UCSD-AML1 (cell line): ENCODE measurements around the gene HOXA10.
A peak's percentile ranks its signal among the peaks of the same experiment; 100 is the strongest.

ENCODE experiments used
- DNase-seq: peaks from one replicate; lab custom pipeline; 2025; ENCODE audit not compliant: unreplicated experiment; lab: John Stamatoyannopoulos, UW

The HOXA10 gene

GRCh38 chr7:27180431-27181420 is 6.6 kb upstream of the HOXA10 start:
- DNase-seq, result no peak

DNA sequence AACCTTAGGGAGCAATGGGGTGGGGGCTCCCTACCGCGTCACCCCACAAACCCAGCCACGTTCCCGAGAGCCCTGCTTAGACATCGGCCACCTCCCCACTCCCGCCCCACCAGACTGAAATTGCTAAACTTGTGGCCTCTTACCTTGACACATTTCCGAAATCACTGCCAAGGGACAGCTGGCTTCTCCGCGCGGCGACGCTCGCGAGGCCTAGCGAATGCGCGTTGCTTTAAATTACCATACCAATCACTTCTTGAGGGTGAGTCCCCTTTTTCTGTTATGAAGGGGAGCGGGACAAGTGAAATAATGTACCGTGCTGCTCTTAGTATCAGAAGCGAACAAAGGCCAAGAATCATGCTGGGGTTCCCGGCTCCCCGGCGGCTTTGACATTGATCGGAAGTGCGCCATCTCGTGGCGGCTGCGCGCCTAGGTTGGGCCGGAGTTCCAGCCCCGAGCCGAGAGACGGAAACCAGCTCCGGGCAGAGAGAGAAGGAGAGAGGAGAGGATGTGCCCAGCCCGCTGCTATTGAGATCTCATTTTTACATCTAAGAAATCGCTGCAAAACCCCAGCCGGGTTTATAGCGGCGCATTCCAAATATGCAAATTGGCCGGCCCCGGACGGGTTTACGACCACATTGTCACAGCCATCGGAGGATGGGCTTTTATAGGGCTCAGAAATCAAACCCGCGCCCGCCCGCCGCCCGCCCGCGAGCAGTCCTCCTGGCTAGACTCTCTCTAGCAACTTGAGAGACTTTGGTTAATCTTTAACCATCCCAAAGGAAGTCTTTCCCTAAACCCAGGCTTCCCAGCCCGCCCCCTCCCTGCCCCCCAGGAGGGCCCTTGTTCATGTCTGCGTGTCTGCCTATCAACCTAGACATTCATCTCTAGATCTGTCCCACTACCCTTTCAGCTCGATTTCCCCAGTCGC is 5.6 kb upstream of the HOXA10 start:
- peak; percentile 71 for DNase-seq

DNA sequence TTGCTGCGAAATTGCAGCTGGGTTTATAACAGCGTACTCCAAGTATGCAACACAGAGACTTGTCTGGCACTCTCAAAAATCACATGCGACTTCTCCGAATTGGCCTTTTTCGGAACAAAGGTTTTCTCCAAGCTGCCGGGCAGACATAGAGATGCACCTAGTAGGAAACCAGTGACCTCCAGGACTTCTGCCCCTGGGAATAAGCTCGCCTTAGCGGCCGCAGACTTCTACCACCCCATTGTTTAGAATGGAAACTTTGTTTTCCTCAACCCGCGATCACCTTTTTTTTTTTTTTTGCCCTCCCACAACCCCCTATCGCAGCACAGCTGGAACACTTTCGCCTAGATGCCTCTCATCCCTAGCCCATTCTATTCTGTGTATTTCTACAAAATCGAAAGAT is 4.9 kb upstream of the HOXA10 start:
- DNase-seq, result no peak

GRCh38 chr7:27178366-27178765 is 4.2 kb upstream of the HOXA10 start:
- DNase-seq, result no peak

DNA sequence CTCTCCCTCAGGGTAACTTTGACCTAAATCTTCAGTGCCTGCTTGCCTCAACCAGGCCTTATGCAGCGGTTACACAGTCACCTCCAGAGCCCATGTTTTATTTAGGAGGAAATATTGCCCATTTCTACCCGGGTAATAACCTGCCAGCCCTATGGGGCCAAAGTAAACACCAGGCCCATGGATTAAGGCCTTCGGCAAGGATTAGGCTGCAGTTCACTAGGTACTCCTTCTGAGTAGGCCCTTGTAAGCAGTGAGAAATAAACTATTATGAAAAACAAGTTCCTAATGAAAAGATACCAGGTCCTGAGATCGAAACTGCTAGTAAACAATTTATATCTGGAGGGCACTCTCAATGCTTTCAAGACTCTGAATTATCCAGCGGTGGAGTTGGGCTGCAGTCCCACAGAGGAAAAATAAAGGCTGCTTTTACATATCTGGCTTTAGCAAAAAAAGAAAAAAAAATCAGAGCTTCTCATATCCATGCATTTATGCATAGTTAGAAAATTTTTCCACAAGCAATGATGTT is 3.7 kb upstream of the HOXA10 start:
- no peak for DNase-seq

GRCh38 chr7:27176962-27177794 is 3.1 kb upstream of the HOXA10 start:
- no peak for DNase-seq

GRCh38 chr7:27176524-27176845 is 2.4 kb upstream of the HOXA10 start:
- DNase-seq, result no peak

GRCh38 chr7:27175626-27176523 is 1.8 kb upstream of the HOXA10 start:
- DNase-seq, result no peak

DNA sequence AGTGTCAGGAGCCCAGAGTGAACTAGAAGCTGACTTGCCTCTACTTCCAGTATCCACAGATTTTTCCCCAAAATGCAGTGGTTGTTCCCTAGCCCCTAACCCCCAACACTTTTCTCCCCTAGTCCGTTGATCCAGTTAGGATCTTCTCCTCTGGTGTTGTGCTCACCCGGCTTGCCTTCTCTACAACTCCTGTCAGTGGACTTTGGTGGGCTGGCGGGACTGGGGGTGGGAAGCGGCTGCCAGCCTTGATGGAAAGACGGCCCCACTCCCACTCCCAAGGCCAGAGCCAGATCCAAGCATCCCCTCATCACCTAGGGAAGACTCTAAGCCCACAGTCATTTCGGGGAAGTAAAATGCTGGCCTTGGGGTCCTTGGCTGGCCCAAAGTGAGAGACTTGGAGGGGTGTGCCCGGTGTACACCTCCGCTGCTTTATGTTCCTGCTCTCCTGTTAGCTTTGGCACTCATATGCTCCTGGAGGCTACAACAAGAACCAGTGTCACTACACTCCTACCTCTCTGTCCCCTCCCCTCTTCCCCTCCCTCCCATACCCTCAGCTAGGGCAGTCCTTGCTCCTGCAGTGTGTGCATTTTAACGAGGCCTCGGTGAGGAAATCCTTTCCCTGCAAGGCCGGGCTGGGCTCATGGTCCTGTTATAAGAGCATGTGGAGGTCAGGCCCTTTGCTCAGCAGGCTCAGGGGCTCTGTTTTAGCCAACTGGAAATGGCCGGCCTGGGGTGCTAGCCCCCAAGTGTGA is 930 bp upstream of the HOXA10 start:
- DNase-seq, result no peak

- DNase-seq, result peak; percentile 45
Measured at GRCh38 chr7:27173511-27173955, 587 bp downstream of the HOXA10 start.

DNA sequence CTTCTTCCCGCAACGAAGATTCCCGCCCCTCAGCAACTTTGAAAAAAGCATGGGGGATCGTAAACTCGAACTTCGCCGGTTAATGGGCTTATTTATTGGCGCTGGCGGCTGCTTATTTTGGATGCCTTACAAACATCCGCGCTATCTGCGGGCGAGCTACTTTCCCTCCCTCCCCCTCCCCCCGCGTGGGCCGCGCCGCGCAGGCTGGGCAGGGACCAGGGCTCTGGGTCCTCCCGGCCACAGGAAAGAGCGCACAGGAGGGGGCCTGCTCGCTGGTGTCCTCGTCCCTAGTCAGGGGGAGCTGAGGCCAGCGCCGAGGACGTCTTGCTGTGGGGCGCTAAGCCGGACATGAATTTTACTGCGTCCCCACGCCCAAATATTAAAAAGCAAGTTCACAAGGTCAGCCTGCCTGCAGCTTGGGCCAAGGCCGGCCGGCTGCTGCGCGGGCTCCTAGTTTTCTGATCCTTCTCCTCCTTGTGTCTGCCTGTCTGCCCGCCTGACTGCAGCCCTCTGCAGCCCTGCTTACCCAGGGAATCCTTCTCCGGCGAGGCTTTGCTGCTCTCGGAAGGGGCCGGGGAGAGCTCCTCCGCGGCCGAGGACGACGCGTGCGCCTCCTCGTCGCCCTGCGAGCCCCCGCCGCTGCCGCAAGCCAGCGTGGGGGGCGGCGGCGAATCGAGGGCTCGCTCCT is 1.2 kb downstream of the HOXA10 start:
- DNase-seq, result peak; percentile 52

DNA sequence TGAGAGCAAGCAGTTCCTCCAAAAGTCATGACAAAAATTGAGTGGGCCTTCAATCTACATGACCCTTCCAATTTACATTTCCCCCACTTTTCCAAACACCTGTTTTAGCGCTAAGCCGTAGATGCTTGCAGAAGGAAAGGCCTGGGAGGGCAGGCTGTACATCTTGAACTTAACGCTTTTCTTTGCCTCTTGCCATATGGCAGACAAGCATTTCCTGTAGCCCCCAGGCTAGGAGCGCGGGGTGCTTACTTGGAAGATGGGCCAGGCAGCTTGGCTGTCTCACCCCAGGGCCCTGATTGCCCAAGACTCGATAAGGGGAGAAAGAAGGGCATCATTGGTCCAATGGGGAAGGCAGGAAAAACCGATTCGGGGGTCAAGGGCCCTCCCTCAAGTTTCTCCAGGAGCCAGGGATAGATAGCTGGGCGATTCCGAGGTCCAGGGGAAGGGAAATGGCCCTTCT is 1.8 kb downstream of the HOXA10 start:
- DNase-seq, result no peak

DNA sequence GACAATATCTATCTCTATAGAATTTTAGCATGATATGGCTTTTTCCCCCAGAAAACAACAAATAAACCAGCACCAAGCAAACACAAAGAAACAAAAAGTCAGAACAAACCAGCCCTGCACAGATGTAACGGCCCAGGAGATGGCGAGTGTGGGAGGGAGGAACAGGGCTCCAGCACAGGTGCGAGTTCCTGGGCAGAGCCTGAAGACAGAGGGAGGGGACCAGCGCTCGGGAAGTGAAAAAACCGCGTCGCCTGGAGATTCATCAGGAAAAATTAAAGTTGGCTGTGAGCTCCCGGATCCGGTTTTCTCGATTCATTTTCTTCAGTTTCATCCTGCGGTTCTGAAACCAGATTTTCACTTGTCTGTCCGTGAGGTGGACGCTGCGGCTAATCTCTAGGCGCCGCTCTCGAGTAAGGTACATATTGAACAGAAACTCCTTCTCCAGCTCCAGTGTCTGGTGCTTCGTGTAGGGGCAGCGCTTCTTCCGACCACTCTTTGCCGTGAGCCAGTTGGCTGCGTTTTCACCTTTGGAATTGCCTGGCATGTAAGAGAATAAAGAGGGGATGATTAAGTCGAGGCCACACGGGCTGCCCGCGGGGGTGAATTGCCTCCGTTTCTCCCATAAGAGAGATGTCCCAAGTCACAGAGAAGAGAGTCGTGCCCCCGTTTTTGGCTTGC is 2.3 kb downstream of the HOXA10 start:
- DNase-seq, result peak; percentile 30

DNA sequence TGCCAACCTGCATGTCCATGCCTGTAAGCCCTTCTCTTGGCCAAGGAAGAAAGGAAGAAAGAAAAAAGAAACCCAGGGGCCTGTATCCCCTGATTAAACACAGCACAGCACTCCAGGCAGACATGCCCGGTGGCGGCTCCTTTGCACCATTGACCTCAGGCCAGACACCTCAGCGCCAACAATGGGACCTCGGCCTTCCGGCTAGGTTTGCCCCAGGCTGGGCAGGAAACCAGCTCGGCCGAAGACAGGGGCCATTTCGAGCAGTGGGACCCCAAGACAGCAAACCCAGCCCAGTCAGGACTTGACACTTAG is 2.8 kb downstream of the HOXA10 start:
- peak; percentile 30 for DNase-seq

GRCh38 chr7:27170426-27171324 is 3.4 kb downstream of the HOXA10 start:
- no peak for DNase-seq

DNA sequence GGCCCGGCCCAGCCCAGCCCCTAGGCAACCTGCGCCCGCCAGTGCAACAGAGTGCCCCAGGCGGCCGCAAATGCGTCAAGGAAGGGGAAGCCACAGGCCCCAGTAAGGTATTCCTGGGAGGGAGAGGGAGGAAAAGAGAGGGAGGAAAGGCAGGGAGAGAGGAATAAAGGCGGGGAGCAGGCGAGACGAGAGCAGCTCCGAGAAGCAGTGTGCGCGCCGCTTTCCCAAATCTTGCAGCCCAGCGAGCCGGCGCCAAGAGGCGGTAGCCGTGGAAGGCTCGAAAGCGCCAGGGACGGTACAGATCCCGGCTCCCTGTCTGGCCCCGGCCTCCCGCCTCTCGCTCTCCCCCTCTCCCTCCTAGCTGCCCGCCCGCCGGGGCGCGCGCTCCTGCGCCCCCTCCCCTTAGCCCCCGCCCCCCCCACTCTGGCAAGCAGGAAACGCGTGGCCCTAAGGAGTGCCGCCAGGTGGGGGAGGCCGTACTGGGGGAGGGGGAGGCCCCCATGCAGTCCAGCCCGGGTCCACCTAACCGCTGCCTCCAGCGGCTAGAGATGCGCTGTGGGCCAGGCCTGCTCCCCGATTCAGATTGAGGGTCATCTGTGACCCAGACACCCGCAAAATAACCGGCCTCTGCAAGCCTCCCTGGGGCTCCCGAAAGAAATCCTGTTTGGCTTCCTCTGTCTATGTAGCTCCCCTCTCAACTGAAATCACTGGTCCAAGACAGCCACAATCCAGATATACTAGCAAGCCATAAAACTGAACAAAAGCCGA is 4.3 kb downstream of the HOXA10 start:
- peak; percentile 44 for DNase-seq
